ENCODE data around the gene NEO1. TPM values are rescaled to one million over a fixed set of nuclear protein-coding genes. Genes with fewer than 3 reads are reported as not detected.

NEO1 gene
- total RNA-seq, 1 experiment from 2014 or later, result 41.8 TPM

DNA sequence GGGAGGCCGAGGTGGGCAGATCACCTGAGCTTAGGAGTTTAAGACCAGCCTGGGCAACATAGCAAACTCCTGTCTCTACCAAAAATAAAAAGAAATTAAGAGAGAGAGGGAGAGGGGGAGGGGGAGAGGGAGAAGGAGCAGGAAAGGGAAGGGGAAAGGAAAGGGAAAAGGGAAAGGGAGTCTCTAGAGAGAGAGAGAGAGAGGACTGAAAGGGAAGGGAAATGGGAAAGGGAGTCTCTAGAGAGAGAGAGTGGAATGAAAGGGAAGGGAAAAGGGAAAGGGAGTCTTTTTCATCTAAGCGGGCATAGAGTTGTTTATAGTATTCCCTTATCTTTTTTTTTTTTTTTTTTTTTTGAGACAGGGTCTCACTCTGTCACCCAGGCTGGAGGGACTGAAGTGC, 148.1 kb downstream of the NEO1 start:
- DNase-seq, result no peak
- no peak overlapping the region for H4K8ac ChIP-seq (replicated peaks; ENCODE audit: insufficient read length, low read depth, low read length)
- no peak overlapping the region for H2BK20ac ChIP-seq (ENCODE audit: low read depth, low read length, poor library complexity, severe bottlenecking)
- no peak overlapping the region for H2BK12ac ChIP-seq (ENCODE audit: insufficient read length, low read depth, low read length)
- no peak overlapping the region for H3K18ac ChIP-seq (ENCODE audit: insufficient read length, low read depth, low read length)
- Mint-ChIP-seq H3K4me1 (no peaks in the 10 kb centered on the region), H3K36me3 (ENCODE audit: insufficient read depth in 1 of 3, low read depth in 3 of 3) (peaks cover 10 to 32% (median 17%) of the 10 kb centered on the region in 3 experiments), H3K4me3 (no peak overlapping the region), H3K9me3 (peaks cover 0 to 4% of the 10 kb centered on the region in 2 experiments; a peak in 3 of 5 replicates), H3K27me3 (ENCODE audit: low read depth) (no peaks in the 10 kb centered on the region), H3K27ac (peak overlapping the region in 1 of 3 experiments; percentile 46; a peak in 1 of 7 replicates)
- H4K5ac ChIP-seq (ENCODE audit: insufficient read length, low read depth, low read length), result no peak overlapping the region
- H3K56ac ChIP-seq (ENCODE audit: insufficient read length, low read depth, low read length), result no peak overlapping the region
- H3K4ac ChIP-seq (ENCODE audit: low read depth, low read length), result no peak overlapping the region
- H3T11ph ChIP-seq (ENCODE audit: low read length), result no peak overlapping the region
- H3K27ac ChIP-seq (ENCODE audit: insufficient read length, low read depth, low read length), result no peak overlapping the region
- H4K20me1 ChIP-seq (ENCODE audit: control insufficient read depth, insufficient read depth, insufficient read length), result no peaks in the 10 kb centered on the region
- no peaks in the 10 kb centered on the region for H3K4me1 ChIP-seq (ENCODE audit: insufficient read depth, low read length)
- no peak overlapping the region for H3K23ac ChIP-seq (ENCODE audit: insufficient read length, low read depth, low read length)
- no peak overlapping the region for H3K4me2 ChIP-seq (ENCODE audit: insufficient read depth, insufficient read length, low read length)
- no peak overlapping the region for H2AK5ac ChIP-seq (ENCODE audit: insufficient read length, low read length)
- H2AFZ ChIP-seq (ENCODE audit: low read length), result no peak overlapping the region
- no peak overlapping the region for H2BK120ac ChIP-seq (ENCODE audit: low read depth, low read length, poor library complexity, severe bottlenecking)
- no peak overlapping the region for H3K9ac ChIP-seq (ENCODE audit: extremely low read depth, insufficient read length, low read length)
- no CpG with 5 or more reads among the region's 2 CpGs for WGBS (ENCODE audit: extremely low coverage, insufficient read length, low lambda C conversion rate)
- no peak for TF ChIP-seq CTCF (conservative IDR thresholded peaks at IDR 0.05)
- no peaks in the 10 kb centered on the region for H3K9me3 ChIP-seq (ENCODE audit: control insufficient read depth, low read depth, low read length)
- H3K14ac ChIP-seq (ENCODE audit: insufficient read depth, low read length), result no peak overlapping the region
- H4K91ac ChIP-seq (ENCODE audit: insufficient read length, low read depth, low read length), result no peak overlapping the region
- no peaks in the 10 kb centered on the region for H3K27me3 ChIP-seq (ENCODE audit: insufficient read depth, low read length)
- no peak overlapping the region for H2BK15ac ChIP-seq (ENCODE audit: low read depth, low read length)
- H3K79me2 ChIP-seq (ENCODE audit: insufficient read depth, low read length), result no peaks in the 10 kb centered on the region
- no peaks in the 10 kb centered on the region for H3K23me2 ChIP-seq (ENCODE audit: insufficient read length, low read depth, low read length, poor library complexity, severe bottlenecking)
- no peak overlapping the region for H2BK5ac ChIP-seq (ENCODE audit: insufficient read length, low read length)
- H3K79me1 ChIP-seq (ENCODE audit: insufficient read depth, low read depth, low read length, poor library complexity, severe bottlenecking), result no peaks in the 10 kb centered on the region

Measured in H9 (cell line).